Upper lobe of left lung (tissue), 4 donors: ENCODE measurements around the gene TMEM161A.

Experiments used
- EP300 ChIP-seq, 4 donors: sonication (generic); formaldehyde crosslinking; IDR thresholded peaks; one replicate each; pipeline ENCODE4 v1.5.1; 2017; ENCODE audit warnings: antibody characterized with exemption in 4 of 4, control low read depth in 2 of 4
- POLR2A ChIP-seq, 4 donors: fragments of 450-650 bp; IDR thresholded peaks; one replicate each; pipeline ENCODE4 v1.5.1; 2016 to 2017; ENCODE audit warnings: antibody characterized with exemption in 4 of 4, mild to moderate bottlenecking in 2 of 4
- POLR2AphosphoS5 ChIP-seq, 2 donors: sonication (generic); formaldehyde crosslinking; IDR thresholded peaks; one replicate each; pipeline ENCODE4 v1.5.1; 2017; ENCODE audit warnings: antibody characterized with exemption in 2 of 2
- TF ChIP-seq, protein P1 (sequence below), 6 experiments: fragments of 450-650 bp in 4 of 6; fragments of 200-600 bp in 2 of 6; sonication (generic) in 2 of 6; IDR thresholded peaks; one replicate each; pipeline ENCODE4 v1.5.1; 2016 to 2019; ENCODE audit warnings: antibody characterized with exemption in 6 of 6

DNA sequence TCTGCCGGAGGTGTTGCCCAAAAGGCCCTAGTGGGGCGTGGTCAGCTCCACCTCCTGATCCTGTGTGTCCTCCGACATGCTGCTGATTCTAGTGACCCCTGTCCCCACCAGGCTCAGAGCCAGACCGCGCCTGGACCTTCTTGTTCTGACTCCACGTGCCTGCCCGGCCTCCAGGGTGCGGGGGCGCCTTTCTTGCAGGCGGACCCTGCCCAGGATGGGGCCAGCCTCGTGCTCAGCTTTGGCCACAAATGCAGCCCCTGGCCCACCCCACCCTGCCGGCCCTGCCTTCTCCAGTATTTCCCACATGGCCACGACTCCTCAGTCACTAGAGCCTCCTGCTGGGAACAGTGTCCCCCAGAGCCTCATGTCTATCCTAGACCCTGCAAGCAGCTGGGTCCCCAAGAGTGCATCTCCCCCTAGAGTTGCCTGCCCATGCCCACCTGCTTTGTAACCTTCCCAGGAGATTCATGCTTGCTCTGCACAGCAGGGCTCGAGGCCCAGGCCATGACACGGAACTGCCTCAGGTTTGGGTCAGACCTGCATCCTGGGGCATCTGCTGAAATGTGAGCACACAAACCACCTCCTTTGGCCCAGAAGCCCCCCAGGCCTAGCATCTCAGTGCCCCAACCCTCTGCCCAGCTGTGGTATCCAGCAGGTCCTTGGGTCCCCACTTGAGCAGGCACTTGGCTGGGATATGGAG is 27.0 kb downstream of the TMEM161A start:
- TF ChIP-seq POLR2A (IDR thresholded peaks at IDR 0.05) (no peak), EP300 (IDR thresholded peaks at IDR 0.05) (no peak), POLR2AphosphoS5 (IDR thresholded peaks at IDR 0.05) (no peak)
- TF ChIP-seq, protein P1, sequence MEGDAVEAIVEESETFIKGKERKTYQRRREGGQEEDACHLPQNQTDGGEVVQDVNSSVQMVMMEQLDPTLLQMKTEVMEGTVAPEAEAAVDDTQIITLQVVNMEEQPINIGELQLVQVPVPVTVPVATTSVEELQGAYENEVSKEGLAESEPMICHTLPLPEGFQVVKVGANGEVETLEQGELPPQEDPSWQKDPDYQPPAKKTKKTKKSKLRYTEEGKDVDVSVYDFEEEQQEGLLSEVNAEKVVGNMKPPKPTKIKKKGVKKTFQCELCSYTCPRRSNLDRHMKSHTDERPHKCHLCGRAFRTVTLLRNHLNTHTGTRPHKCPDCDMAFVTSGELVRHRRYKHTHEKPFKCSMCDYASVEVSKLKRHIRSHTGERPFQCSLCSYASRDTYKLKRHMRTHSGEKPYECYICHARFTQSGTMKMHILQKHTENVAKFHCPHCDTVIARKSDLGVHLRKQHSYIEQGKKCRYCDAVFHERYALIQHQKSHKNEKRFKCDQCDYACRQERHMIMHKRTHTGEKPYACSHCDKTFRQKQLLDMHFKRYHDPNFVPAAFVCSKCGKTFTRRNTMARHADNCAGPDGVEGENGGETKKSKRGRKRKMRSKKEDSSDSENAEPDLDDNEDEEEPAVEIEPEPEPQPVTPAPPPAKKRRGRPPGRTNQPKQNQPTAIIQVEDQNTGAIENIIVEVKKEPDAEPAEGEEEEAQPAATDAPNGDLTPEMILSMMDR (IDR thresholded peaks at IDR 0.05), result no peak
